SK-N-MC (cell line): ENCODE measurements around the gene AHCY.

Source experiments
- EZH2 ChIP-seq: fragments of 200-600 bp; sonication (generic); IDR thresholded peaks from one replicate; pipeline ENCODE4 v1.6.1; 2017; ENCODE audit warnings: antibody characterized with exemption
- FOXP2 ChIP-seq: optimal IDR thresholded peaks from 2 replicates; pipeline ENCODE3; 2011; ENCODE audit warnings: mild to moderate bottlenecking, moderate library complexity; ENCODE audit not compliant: insufficient read depth; ENCODE audit errors: extremely low read length, control extremely low read depth
- POLR2AphosphoS5 ChIP-seq: IDR thresholded peaks from 2 replicates; pipeline ENCODE4 v1.6.1; 2012; ENCODE audit warnings: mild to moderate bottlenecking, low read depth, low read length, borderline replicate concordance

GRCh38 chr20:34282041-34282440 is 21.1 kb downstream of the AHCY start:
- TF ChIP-seq POLR2AphosphoS5 (no peak), EZH2 (no peak), FOXP2 (no peak)
